Stomach (tissue), 4 donors: Measurements from ENCODE around the gene MRFAP1L1.

Experiments
- CTCF ChIP-seq, 7 experiments: fragments of 450-650 bp in 4 of 7; fragments of 200-600 bp in 3 of 7; sonication (generic) in 3 of 7; IDR thresholded peaks; one replicate each; pipeline ENCODE4 v1.5.1; 2016 to 2019; ENCODE audit warnings: antibody characterized with exemption in 7 of 7, control low read depth in 2 of 7, mild to moderate bottlenecking in 1 of 7
- POLR2A ChIP-seq, 4 donors: fragments of 450-650 bp; IDR thresholded peaks; one replicate each; pipeline ENCODE4 v1.6.1; 2016; ENCODE audit warnings: antibody characterized with exemption in 4 of 4, control low read depth in 2 of 4, mild to moderate bottlenecking in 1 of 4, moderate library complexity in 1 of 4

GRCh38 chr4:6720202-6720699, 10.6 kb upstream of the MRFAP1L1 start:
- TF ChIP-seq CTCF (IDR thresholded peaks at IDR 0.05) (peak in 5 of 7 experiments; percentile 81 to 98 (median 93)), POLR2A (IDR thresholded peaks at IDR 0.05) (no peak)
